Measurements from ENCODE around the gene ASPDH. TPM values are rescaled to one million over a fixed set of nuclear protein-coding genes. Genes with fewer than 3 reads are reported as not detected.

Gene ASPDH
- total and polyA plus RNA-seq, 2 of the 13 experiments (the other 11 are each of a cell fraction or from before 2014, with no cell fraction given): 2.2 to 3.3 TPM

- Histone ChIP-seq H2AFZ (ENCODE audit: low read length) (no peak overlapping the region), H3K4me1 (ENCODE audit: insufficient read depth, low read length) (peaks cover 55% of the 10 kb centered on the region), H3K79me2 (ENCODE audit: insufficient read depth, low read length) (no peaks in the 10 kb centered on the region), H3K9ac (ENCODE audit: insufficient read depth, low read depth, low read length) (peak overlapping the region; percentile 48), H3K9me3 (ENCODE audit: low read length) (no peaks in the 10 kb centered on the region), H3K4me2 (ENCODE audit: low read depth, low read length) (peak overlapping the region; percentile 77), H3K27ac (ENCODE audit: extremely low read length, insufficient read depth, low read length) (no peak overlapping the region), H3K36me3 (replicated peaks in 1 of 2; ENCODE audit: control insufficient read depth in 1 of 2, insufficient read depth in 2 of 2, low read length in 2 of 2) (no peaks in the 10 kb centered on the region), H3K4me3 (replicated peaks in 1 of 3; ENCODE audit: insufficient read depth in 1 of 3, low read depth in 2 of 3, low read length in 3 of 3) (peak overlapping the region in 2 of 3 experiments; percentile 32 to 66; a peak in 2 of 6 replicates), H4K20me1 (ENCODE audit: insufficient read depth, low read length) (no peaks in the 10 kb centered on the region), H3K27me3 (ENCODE audit: control insufficient read depth in 1 of 2, insufficient read depth in 2 of 2, low read length in 2 of 2) (no peaks in the 10 kb centered on the region)
- 41% methylated on average over 4 of the region's 19 CpGs for WGBS (ENCODE audit: low lambda C conversion rate)
- ChIA-PET POLR2A (interaction anchor here (1.6 kb wide), 1 partner anchor 80 kb away, joined by 8 read pairs; the partner anchor contains the start of gene POLD1), CTCF (ENCODE audit: low intra/inter-chr PET ratio, low total read pairs) (interaction anchor here (1.5 to 1.9 kb wide), 2 partner anchors 15 to 96 kb away, joined by 3 to 5 read pairs; no protein-coding TSS in a partner anchor)
- intact Hi-C loops (cut with micrococcal nuclease; ENCODE audit: unreplicated experiment) (no loop called here), in situ Hi-C loops (cut with HindIII; ENCODE audit: extremely low pct_ligation_motif_present, low pct_unique_long_range_greater_than_20kb) (loop anchor here (10.0 kb wide), 1 partner anchor 90 kb away; the partner anchor contains the start of gene NR1H2)
- no peak for FAIRE-seq
- peak; percentile 8; the same call in 2 of the 3 replicates for ATAC-seq
- BruUV-seq (replicated peaks): no TSS peak
- no peak for TF ChIP-seq ZNF335 (CRISPR knock-in tag; IDR thresholded peaks at IDR 0.05)
- no peak for TF ChIP-seq MAFG (CRISPR knock-in tag; IDR thresholded peaks at IDR 0.05)
- TF ChIP-seq PHF21A (CRISPR knock-in tag; IDR thresholded peaks at IDR 0.05): 0 out of 2 replicates have a peak, but pooled peaks have one; percentile 12
- no peak for TF ChIP-seq PHB2 (IDR thresholded peaks at IDR 0.05; ENCODE audit: partially characterized antibody)
- TF ChIP-seq ZBTB4 (CRISPR knock-in tag; IDR thresholded peaks at IDR 0.05; ENCODE audit: borderline replicate concordance): no peak
- TF ChIP-seq ATF4 (CRISPR knock-in tag; IDR thresholded peaks at IDR 0.05): no peak
- TF ChIP-seq, protein P1, sequence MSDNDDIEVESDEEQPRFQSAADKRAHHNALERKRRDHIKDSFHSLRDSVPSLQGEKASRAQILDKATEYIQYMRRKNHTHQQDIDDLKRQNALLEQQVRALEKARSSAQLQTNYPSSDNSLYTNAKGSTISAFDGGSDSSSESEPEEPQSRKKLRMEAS (IDR thresholded peaks at IDR 0.05): peak; percentile 17; the same call in 1 of the 2 replicates
- TF ChIP-seq, protein P2, sequence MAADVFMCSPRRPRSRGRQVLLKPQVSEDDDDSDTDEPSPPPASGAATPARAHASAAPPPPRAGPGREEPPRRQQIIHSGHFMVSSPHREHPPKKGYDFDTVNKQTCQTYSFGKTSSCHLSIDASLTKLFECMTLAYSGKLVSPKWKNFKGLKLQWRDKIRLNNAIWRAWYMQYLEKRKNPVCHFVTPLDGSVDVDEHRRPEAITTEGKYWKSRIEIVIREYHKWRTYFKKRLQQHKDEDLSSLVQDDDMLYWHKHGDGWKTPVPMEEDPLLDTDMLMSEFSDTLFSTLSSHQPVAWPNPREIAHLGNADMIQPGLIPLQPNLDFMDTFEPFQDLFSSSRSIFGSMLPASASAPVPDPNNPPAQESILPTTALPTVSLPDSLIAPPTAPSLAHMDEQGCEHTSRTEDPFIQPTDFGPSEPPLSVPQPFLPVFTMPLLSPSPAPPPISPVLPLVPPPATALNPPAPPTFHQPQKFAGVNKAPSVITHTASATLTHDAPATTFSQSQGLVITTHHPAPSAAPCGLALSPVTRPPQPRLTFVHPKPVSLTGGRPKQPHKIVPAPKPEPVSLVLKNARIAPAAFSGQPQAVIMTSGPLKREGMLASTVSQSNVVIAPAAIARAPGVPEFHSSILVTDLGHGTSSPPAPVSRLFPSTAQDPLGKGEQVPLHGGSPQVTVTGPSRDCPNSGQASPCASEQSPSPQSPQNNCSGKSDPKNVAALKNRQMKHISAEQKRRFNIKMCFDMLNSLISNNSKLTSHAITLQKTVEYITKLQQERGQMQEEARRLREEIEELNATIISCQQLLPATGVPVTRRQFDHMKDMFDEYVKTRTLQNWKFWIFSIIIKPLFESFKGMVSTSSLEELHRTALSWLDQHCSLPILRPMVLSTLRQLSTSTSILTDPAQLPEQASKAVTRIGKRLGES (CRISPR knock-in tag; IDR thresholded peaks at IDR 0.05; ENCODE audit: borderline replicate concordance): no peak
- no peak for TF ChIP-seq HCFC1 (IDR thresholded peaks at IDR 0.05; ENCODE audit: low read depth, low read length)
- TF ChIP-seq RBAK (CRISPR knock-in tag; IDR thresholded peaks at IDR 0.05): no peak
- TF ChIP-seq TAF15 (IDR thresholded peaks at IDR 0.05; ENCODE audit: low read depth, low read length, poor library complexity, severe bottlenecking): no peak
- no peak for TF ChIP-seq ZNF839 (CRISPR knock-in tag; IDR thresholded peaks at IDR 0.05; ENCODE audit: borderline replicate concordance)
- no peak for TF ChIP-seq ZNF781 (CRISPR knock-in tag; IDR thresholded peaks at IDR 0.05; ENCODE audit: borderline replicate concordance, not compliant biosample characterization)
- DNase-seq (ENCODE audit: low spot score): no peak
Observed at GRCh38 chr19:50464348-50464747, 49.4 kb downstream of the ASPDH start.
